OCI-LY1 (cell line): ENCODE results near the gene PAK2.

Source experiments
- CTCF ChIP-seq: fragments of 200-600 bp; sonication (generic), shearing (Covaris generic); IDR thresholded peaks from 2 replicates; pipeline ENCODE4 v1.5.1; 2017; ENCODE audit warnings: mild to moderate bottlenecking, antibody characterized with exemption, low read length, moderate library complexity, mixed read lengths
- EZH2 ChIP-seq: fragments of 200-600 bp; sonication (generic), shearing (Covaris generic); IDR thresholded peaks from 2 replicates; pipeline ENCODE4 v1.8.0; 2017; ENCODE audit warnings: borderline replicate concordance, mixed run types, mild to moderate bottlenecking, antibody characterized with exemption, low read length, moderate library complexity, mixed read lengths

GRCh38 chr3:196735751-196736150 is 3.9 kb upstream of the PAK2 start:
- TF ChIP-seq EZH2: no peak
- TF ChIP-seq CTCF: no peak
